ENCODE results near the gene CENPP. TPM values are rescaled to one million over a fixed set of nuclear protein-coding genes. Genes with fewer than 3 reads are reported as not detected.

The CENPP gene
- polyA plus RNA-seq, 2 of the 4 experiments (the other 2 are of a cell fraction), result 7.2 to 13.4 TPM

- H3K27ac ChIP-seq, result no peak overlapping the region
- no peak for FAIRE-seq
- no peaks in the 10 kb centered on the region for H3K9me3 ChIP-seq
- no peak overlapping the region for H3K4me3 ChIP-seq
- ChIA-PET POLR2A (no interaction called here), CTCF (interaction anchor here (0.7 to 3.0 kb wide), 6 partner anchors 9 to 509 kb away, joined by 3 to 25 read pairs (median 4); no protein-coding TSS in a partner anchor)
- no peak for DNase-seq (ENCODE audit: low read depth in 1 of 2, low spot score in 1 of 2)
- TF ChIP-seq CEBPB (IDR thresholded peaks at IDR 0.05) (no peak), RFX5 (IDR thresholded peaks at IDR 0.05) (no peak), ZC3H11A (IDR thresholded peaks at IDR 0.05) (no peak), MAFK (IDR thresholded peaks at IDR 0.05; ENCODE audit: partially characterized antibody) (no peak), SMC3 (IDR thresholded peaks at IDR 0.05) (no peak), EHF (CRISPR knock-in tag; IDR thresholded peaks at IDR 0.05) (no peak)
- no peak for ATAC-seq
- no peaks in the 10 kb centered on the region for H3K4me1 ChIP-seq
- H3K4me2 ChIP-seq, result no peak overlapping the region
- 95% methylated on average over 7 of the region's 7 CpGs for WGBS (ENCODE audit: missing lambda C conversion rate)
Observed at GRCh38 chr9:92644278-92644677, 318.5 kb downstream of the CENPP start.

GRCh38 chr9:92645041-92645440, 319.3 kb downstream of the CENPP start:
- H3K4me1 ChIP-seq, result no peaks in the 10 kb centered on the region
- no peaks in the 10 kb centered on the region for H3K9me3 ChIP-seq
- ChIA-PET POLR2A (no interaction called here), CTCF (interaction anchor here (1.3 to 3.0 kb wide), 3 partner anchors 10 to 507 kb away, joined by 3 to 25 read pairs (median 6); no protein-coding TSS in a partner anchor)
- TF ChIP-seq FOSL2 (IDR thresholded peaks at IDR 0.05) (no peak), FOSL2 (CRISPR knock-in tag; IDR thresholded peaks at IDR 0.05) (no peak), POLR2AphosphoS2 (conservative IDR thresholded peaks at IDR 0.05; ENCODE audit: low read length) (no peak), CEBPB (IDR thresholded peaks at IDR 0.05) (no peak), RCOR1 (IDR thresholded peaks at IDR 0.05; ENCODE audit: low read depth, low read length) (no peak), USF2 (IDR thresholded peaks at IDR 0.05) (no peak), RNF2 (IDR thresholded peaks at IDR 0.05; ENCODE audit: borderline replicate concordance, low read depth) (no peak), ZSCAN20 (CRISPR knock-in tag; IDR thresholded peaks at IDR 0.05) (no peak), ATOH8 (CRISPR knock-in tag; IDR thresholded peaks at IDR 0.05; ENCODE audit: low read depth) (no peak), RFX5 (IDR thresholded peaks at IDR 0.05) (no peak), HEYL (CRISPR knock-in tag; IDR thresholded peaks at IDR 0.05) (no peak), TFCP2L1 (CRISPR knock-in tag; IDR thresholded peaks at IDR 0.05) (no peak), KDM5A (IDR thresholded peaks at IDR 0.05) (no peak), BHLHE40 (IDR thresholded peaks at IDR 0.05; ENCODE audit: low read depth, low read length) (no peak), FOSB (CRISPR knock-in tag; IDR thresholded peaks at IDR 0.05) (no peak), JUNB (IDR thresholded peaks at IDR 0.05) (no peak), ZNF302 (CRISPR knock-in tag; IDR thresholded peaks at IDR 0.05) (no peak), ELK1 (IDR thresholded peaks at IDR 0.05; ENCODE audit: low read depth, low read length) (no peak), MAFK (IDR thresholded peaks at IDR 0.05; ENCODE audit: partially characterized antibody) (no peak), EHF (CRISPR knock-in tag; IDR thresholded peaks at IDR 0.05) (no peak), NPAS2 (CRISPR knock-in tag; IDR thresholded peaks at IDR 0.05; ENCODE audit: borderline replicate concordance) (no peak)
- WGBS (ENCODE audit: missing lambda C conversion rate), result 95% methylated on average over 4 of the region's 4 CpGs
- DNase-seq (ENCODE audit: low read depth in 1 of 2, low spot score in 1 of 2) (no peak), FAIRE-seq (no peak), ATAC-seq (no peak)
- H3K4me3 ChIP-seq, result no peak overlapping the region
- H3K27ac ChIP-seq, result no peak overlapping the region
- no peak overlapping the region for H3K4me2 ChIP-seq

Data from A549 (cell line).